CD4-positive, alpha-beta T cell (primary cell): ENCODE data around the gene ADGRB3. TPM values are rescaled to one million over a fixed set of nuclear protein-coding genes. Genes with fewer than 3 reads are reported as not detected.

ENCODE experiments used
- ATAC-seq: fragments of 200-7000 bp; cut with Tn5 transposase; one replicate; pipeline ENCODE4 v1.10.0; 2022; ENCODE audit warnings: mild to moderate bottlenecking; ENCODE audit not compliant: poor library complexity
- CTCF ChIA-PET: fragments of 350-600 bp; sonication (Branson Sonifier 250); formaldehyde crosslinking; loops from one replicate; lab custom pipeline; 2021; ENCODE audit warnings: antibody characterized with exemption, inconsistent platforms; lab: Charles Lee
- POLR2A ChIA-PET: fragments of 350-600 bp; sonication (Branson Sonifier 250); formaldehyde crosslinking; loops from one replicate; lab custom pipeline; 2021; ENCODE audit warnings: antibody characterized with exemption, inconsistent platforms; lab: Charles Lee
- DNase-seq, 14 experiments: peaks; one replicate each; pipeline ENCODE4 v3.0.0-alpha.2; 2013 to 2020; ENCODE audit warnings: mixed read lengths in 2 of 14
- H3K27ac ChIP-seq, 2 donors: one replicate each; pipeline versions ENCODE4 v1.5.1 to v1.7.0; 2013; ENCODE audit warnings: low read length in 2 of 2, low read depth in 1 of 2, mild to moderate bottlenecking in 1 of 2
- H3K27me3 ChIP-seq, 2 experiments: 1 replicate in 1 of 2; 2 replicates in 1 of 2; pipeline versions ENCODE4 v1.6.1 to v1.7.0; 2013; ENCODE audit warnings: low read length in 2 of 2, control low read depth in 1 of 2, mild to moderate bottlenecking in 1 of 2, moderate library complexity in 1 of 2; ENCODE audit not compliant: insufficient read depth in 2 of 2, control insufficient read depth in 1 of 2
- H3K36me3 ChIP-seq: one replicate; pipeline ENCODE4 v1.6.1; 2013; ENCODE audit warnings: low read length, control low read depth; ENCODE audit not compliant: insufficient read depth
- H3K4me1 ChIP-seq: one replicate; pipeline ENCODE4 v1.6.1; 2013; ENCODE audit warnings: low read length, control low read depth; ENCODE audit not compliant: insufficient read depth
- H3K4me3 ChIP-seq: one replicate; pipeline ENCODE4 v1.5.1; 2013; ENCODE audit warnings: mild to moderate bottlenecking, low read length, moderate library complexity
- H3K9me3 ChIP-seq, 2 experiments: 1 replicate in 1 of 2; 2 replicates in 1 of 2; pipeline versions ENCODE4 v1.6.1 to v1.7.0; 2013; ENCODE audit warnings: low read length in 2 of 2, mild to moderate bottlenecking in 2 of 2, control low read depth in 1 of 2, moderate library complexity in 1 of 2; ENCODE audit not compliant: control insufficient read depth in 1 of 2, insufficient read depth in 1 of 2
- H3K27ac Mint-ChIP-seq: one replicate; pipeline ENCODE4 v1.8.0; 2020; ENCODE audit warnings: mixed read lengths
- H3K27me3 Mint-ChIP-seq: one replicate; pipeline ENCODE4 v1.8.0; 2021; ENCODE audit warnings: mixed read lengths
- H3K36me3 Mint-ChIP-seq: one replicate; pipeline ENCODE4 v1.8.0; 2021; ENCODE audit warnings: low read depth, mixed read lengths
- H3K4me1 Mint-ChIP-seq: one replicate; pipeline ENCODE4 v1.8.0; 2021; ENCODE audit warnings: low read depth, mixed read lengths
- H3K4me3 Mint-ChIP-seq: one replicate; pipeline ENCODE4 v1.8.0; 2020; ENCODE audit warnings: mild to moderate bottlenecking, mixed read lengths
- H3K9me3 Mint-ChIP-seq: one replicate; pipeline ENCODE4 v1.8.0; 2020; ENCODE audit warnings: mixed read lengths
- intact Hi-C, 2 experiments: fragments of 100-400 bp; cut with DNase I in 1 of 2; cut with micrococcal nuclease in 1 of 2; formaldehyde crosslinking; loops; one replicate each; pipeline versions ENCODE4 v1.15.1 to v1.9.0; 2023 to 2025; cut with DNase I, micrococcal nuclease
- total RNA-seq, 174 experiments: library from RNA in 2 of 174; stranded (reverse) in 2 of 174; gene quantifications; one replicate each; pipeline ENCODE4 v1.2.3 and lab custom pipeline; 2021 to 2026
- TF ChIP-seq, protein P1 (sequence below): fragments of 200-600 bp; IDR thresholded peaks from one replicate; pipeline ENCODE4 v1.8.0; 2022; ENCODE audit warnings: antibody characterized with exemption, mild to moderate bottlenecking

ADGRB3 gene
- total RNA-seq, 2 experiments from 2014 or later = not detected

DNA sequence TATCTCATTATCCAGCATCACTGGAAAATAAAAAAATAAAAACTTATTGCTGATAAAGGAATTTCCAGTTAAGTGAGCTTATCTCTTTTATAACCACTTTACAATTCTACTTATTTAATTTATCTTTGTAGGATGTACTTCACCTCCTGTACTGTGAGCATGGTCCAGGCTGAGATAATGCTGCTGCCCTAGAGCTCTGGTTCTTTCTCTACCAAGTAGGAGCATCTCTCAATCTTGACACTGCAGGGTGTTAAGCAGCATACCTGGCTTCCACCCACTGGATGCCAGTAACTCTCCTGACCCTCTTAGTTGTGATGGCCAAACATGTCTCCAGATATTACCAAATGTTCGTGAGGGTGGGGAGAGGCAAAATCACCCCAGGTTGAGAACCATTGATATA lies 454.5 kb downstream of the ADGRB3 start:
- no peak overlapping the region for H3K27ac ChIP-seq
- ATAC-seq = no peak
- H3K36me3 ChIP-seq = no peaks in the 10 kb centered on the region
- CTCF ChIA-PET = no interaction called here
- Mint-ChIP-seq H3K27me3 (no peaks in the 10 kb centered on the region), H3K9me3 (peaks cover 11% of the 10 kb centered on the region), H3K4me1 (no peaks in the 10 kb centered on the region), H3K27ac (no peak overlapping the region), H3K4me3 (no peak overlapping the region), H3K36me3 (no peaks in the 10 kb centered on the region)
- no peaks in the 10 kb centered on the region for H3K27me3 ChIP-seq
- H3K4me3 ChIP-seq = no peak overlapping the region
- intact Hi-C loops = no loop called here
- TF ChIP-seq, protein P1, sequence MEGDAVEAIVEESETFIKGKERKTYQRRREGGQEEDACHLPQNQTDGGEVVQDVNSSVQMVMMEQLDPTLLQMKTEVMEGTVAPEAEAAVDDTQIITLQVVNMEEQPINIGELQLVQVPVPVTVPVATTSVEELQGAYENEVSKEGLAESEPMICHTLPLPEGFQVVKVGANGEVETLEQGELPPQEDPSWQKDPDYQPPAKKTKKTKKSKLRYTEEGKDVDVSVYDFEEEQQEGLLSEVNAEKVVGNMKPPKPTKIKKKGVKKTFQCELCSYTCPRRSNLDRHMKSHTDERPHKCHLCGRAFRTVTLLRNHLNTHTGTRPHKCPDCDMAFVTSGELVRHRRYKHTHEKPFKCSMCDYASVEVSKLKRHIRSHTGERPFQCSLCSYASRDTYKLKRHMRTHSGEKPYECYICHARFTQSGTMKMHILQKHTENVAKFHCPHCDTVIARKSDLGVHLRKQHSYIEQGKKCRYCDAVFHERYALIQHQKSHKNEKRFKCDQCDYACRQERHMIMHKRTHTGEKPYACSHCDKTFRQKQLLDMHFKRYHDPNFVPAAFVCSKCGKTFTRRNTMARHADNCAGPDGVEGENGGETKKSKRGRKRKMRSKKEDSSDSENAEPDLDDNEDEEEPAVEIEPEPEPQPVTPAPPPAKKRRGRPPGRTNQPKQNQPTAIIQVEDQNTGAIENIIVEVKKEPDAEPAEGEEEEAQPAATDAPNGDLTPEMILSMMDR = no peak
- POLR2A ChIA-PET = no interaction called here
- no peaks in the 10 kb centered on the region for H3K9me3 ChIP-seq
- DNase-seq = no peak
- no peaks in the 10 kb centered on the region for H3K4me1 ChIP-seq

GRCh38 chr6:69090132-69090531 lies 455.1 kb downstream of the ADGRB3 start:
- Mint-ChIP-seq H3K36me3 (no peaks in the 10 kb centered on the region), H3K4me1 (no peaks in the 10 kb centered on the region), H3K27ac (no peak overlapping the region), H3K9me3 (peaks cover 11% of the 10 kb centered on the region), H3K4me3 (no peak overlapping the region), H3K27me3 (no peaks in the 10 kb centered on the region)
- intact Hi-C loops = no loop called here
- Histone ChIP-seq H3K4me1 (no peaks in the 10 kb centered on the region), H3K27ac (no peak overlapping the region), H3K36me3 (no peaks in the 10 kb centered on the region), H3K9me3 (no peaks in the 10 kb centered on the region), H3K27me3 (no peaks in the 10 kb centered on the region), H3K4me3 (no peak overlapping the region)
- ChIA-PET CTCF (no interaction called here), POLR2A (no interaction called here)
- TF ChIP-seq, protein P1 = no peak
- ATAC-seq = no peak
- DNase-seq = no peak

- Mint-ChIP-seq H3K9me3 (peaks cover 8% of the 10 kb centered on the region), H3K27ac (no peak overlapping the region), H3K4me3 (no peak overlapping the region), H3K36me3 (no peaks in the 10 kb centered on the region), H3K27me3 (no peaks in the 10 kb centered on the region), H3K4me1 (no peaks in the 10 kb centered on the region)
- H3K4me1 ChIP-seq = no peaks in the 10 kb centered on the region
- no peak overlapping the region for H3K27ac ChIP-seq
- H3K4me3 ChIP-seq = no peak overlapping the region
- POLR2A ChIA-PET = no interaction called here
- no peaks in the 10 kb centered on the region for H3K27me3 ChIP-seq
- ATAC-seq (no peak), DNase-seq (no peak)
- CTCF ChIA-PET = no interaction called here
- intact Hi-C loops = no loop called here
- peaks cover 0 to under 1% of the 10 kb centered on the region in 2 experiments for H3K9me3 ChIP-seq
- no peaks in the 10 kb centered on the region for H3K36me3 ChIP-seq
- TF ChIP-seq, protein P1 = no peak
These were observed 461.6 kb downstream of the ADGRB3 start for GRCh38 chr6:69096681-69097080.
